Panc1 (cell line): ENCODE measurements around the gene UGT1A3. TPM values are rescaled to one million over a fixed set of nuclear protein-coding genes. Genes with fewer than 3 reads are reported as not detected.

ENCODE experiments used
- ATAC-seq: fragments of 200-7000 bp; cut with Tn5 transposase; 2 replicates; pipeline ENCODE4 v1.9.1; 2020; ENCODE audit warnings: mild to moderate bottlenecking, moderate library complexity
- BruUV-seq: library from RNA; stranded (reverse); fragments of 400-500 nt; replicated peaks from 2 replicates; lab custom pipeline; 2021; lab: Mats Ljungman, UMichigan
- CTCF ChIA-PET: fragments of 300-600 bp; sonication (Branson Sonifier 250); formaldehyde crosslinking; loops from one replicate; lab custom pipeline; 2022; ENCODE audit warnings: antibody characterized with exemption; lab: Charles Lee
- POLR2A ChIA-PET: fragments of 300-600 bp; sonication (Branson Sonifier 250); formaldehyde crosslinking; loops from one replicate; lab custom pipeline; 2022; ENCODE audit warnings: antibody characterized with exemption; lab: Charles Lee
- DNase-seq: peaks from one replicate; pipeline ENCODE4 v3.0.0-alpha.2; 2010; ENCODE audit warnings: low read depth, low spot score
- H3K27ac ChIP-seq: 2 replicates; pipeline ENCODE4 v1.5.1; 2011; ENCODE audit warnings: mild to moderate bottlenecking, low read length, inconsistent platforms
- H3K27me3 ChIP-seq: fragments of 200-500 bp; sonication (Bioruptor generic); 2 replicates; pipeline ENCODE4 v1.6.0; 2014; ENCODE audit warnings: low read length, inconsistent platforms; ENCODE audit not compliant: control insufficient read depth, insufficient read depth
- H3K36me3 ChIP-seq: fragments of 200-500 bp; sonication (Bioruptor generic); 2 replicates; pipeline ENCODE4 v1.5.1; 2014; ENCODE audit warnings: inconsistent platforms, mild to moderate bottlenecking, low read length, moderate library complexity; ENCODE audit not compliant: control insufficient read depth, insufficient read depth
- H3K4me1 ChIP-seq: 2 replicates; pipeline ENCODE4 v1.5.1; 2011; ENCODE audit warnings: inconsistent platforms, mild to moderate bottlenecking, low read length, moderate library complexity; ENCODE audit not compliant: control insufficient read depth, insufficient read depth
- H3K4me3 ChIP-seq, 2 experiments: 2 replicates each; pipeline ENCODE4 v1.5.1; 2011 to 2012; ENCODE audit warnings: low read depth in 2 of 2, low read length in 2 of 2, mild to moderate bottlenecking in 2 of 2, inconsistent platforms in 1 of 2, moderate library complexity in 1 of 2
- H3K9me3 ChIP-seq: fragments of 200-500 bp; sonication (Bioruptor generic); 2 replicates; pipeline ENCODE4 v1.5.1; 2014; ENCODE audit warnings: low read depth, mild to moderate bottlenecking, inconsistent platforms, low read length, moderate library complexity; ENCODE audit not compliant: control insufficient read depth, insufficient read depth
- POLR2AphosphoS5 ChIP-seq: IDR thresholded peaks from 2 replicates; pipeline ENCODE4 v1.6.1; 2012; ENCODE audit warnings: mild to moderate bottlenecking, low read depth, low read length, moderate library complexity
- SIN3A ChIP-seq: IDR thresholded peaks from 2 replicates; pipeline ENCODE4 v1.6.1; 2012; ENCODE audit warnings: low read depth, mild to moderate bottlenecking, low read length, moderate library complexity, borderline replicate concordance; ENCODE audit not compliant: insufficient read depth
- TCF7L2 ChIP-seq: IDR thresholded peaks from 2 replicates; pipeline ENCODE4 v1.6.1; 2011; ENCODE audit warnings: mild to moderate bottlenecking, low read depth, low read length, inconsistent platforms
- in situ Hi-C: cut with HindIII; loops from 2 replicates; pipeline ENCODE4 v1.10.0; 2016; ENCODE audit warnings: low sequenced_read_pairs, low pct_unique_long_range_greater_than_20kb
- intact Hi-C: fragments of 100-400 bp; cut with micrococcal nuclease; formaldehyde crosslinking; loops from one replicate; pipeline ENCODE4 v1.10.0; 2022; ENCODE audit not compliant: unreplicated experiment
- total RNA-seq: library from RNA; stranded (reverse); gene quantifications from one replicate; pipeline ENCODE4 v1.2.1, GENCODE V29; 2021; ENCODE audit not compliant: unreplicated experiment
- TF ChIP-seq, protein P1 (sequence below): fragments of 450-650 bp; IDR thresholded peaks from 2 replicates; pipeline ENCODE4 v1.5.1; 2017; ENCODE audit warnings: mild to moderate bottlenecking
- TF ChIP-seq, protein P2 (sequence below), 2 experiments: IDR thresholded peaks; 2 replicates each; pipeline ENCODE4 v1.6.1; 2011 to 2012; ENCODE audit warnings: low read depth in 2 of 2, control low read depth in 1 of 2, low read length in 1 of 2, mild to moderate bottlenecking in 1 of 2, moderate library complexity in 1 of 2; ENCODE audit not compliant: insufficient read depth in 1 of 2

The UGT1A3 gene
- total RNA-seq, 1 experiment from 2014 or later = not detected

DNA sequence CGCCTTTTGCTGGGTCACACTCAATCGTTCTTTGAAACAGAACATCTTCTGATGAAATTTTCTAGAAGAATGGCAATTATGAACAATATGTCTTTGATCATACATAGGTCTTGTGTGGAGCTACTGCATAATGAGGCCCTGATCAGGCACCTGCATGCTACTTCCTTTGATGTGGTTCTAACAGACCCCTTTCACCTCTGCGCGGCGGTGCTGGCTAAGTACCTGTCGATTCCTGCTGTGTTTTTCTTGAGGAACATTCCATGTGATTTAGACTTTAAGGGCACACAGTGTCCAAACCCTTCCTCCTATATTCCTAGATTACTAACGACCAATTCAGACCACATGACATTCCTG is 15.6 kb upstream of the UGT1A3 start:
- DNase-seq (no peak), ATAC-seq (no peak)
- ChIA-PET POLR2A (no interaction called here), CTCF (no interaction called here)
- intact Hi-C loops = no loop called here
- no peak overlapping the region for H3K27ac ChIP-seq
- in situ Hi-C loops = no loop called here
- H3K36me3 ChIP-seq = no peaks in the 10 kb centered on the region
- H3K9me3 ChIP-seq = no peaks in the 10 kb centered on the region
- no peak overlapping the region for H3K4me3 ChIP-seq
- TF ChIP-seq POLR2AphosphoS5 (no peak), TCF7L2 (no peak), SIN3A (no peak)
- TF ChIP-seq, protein P1, sequence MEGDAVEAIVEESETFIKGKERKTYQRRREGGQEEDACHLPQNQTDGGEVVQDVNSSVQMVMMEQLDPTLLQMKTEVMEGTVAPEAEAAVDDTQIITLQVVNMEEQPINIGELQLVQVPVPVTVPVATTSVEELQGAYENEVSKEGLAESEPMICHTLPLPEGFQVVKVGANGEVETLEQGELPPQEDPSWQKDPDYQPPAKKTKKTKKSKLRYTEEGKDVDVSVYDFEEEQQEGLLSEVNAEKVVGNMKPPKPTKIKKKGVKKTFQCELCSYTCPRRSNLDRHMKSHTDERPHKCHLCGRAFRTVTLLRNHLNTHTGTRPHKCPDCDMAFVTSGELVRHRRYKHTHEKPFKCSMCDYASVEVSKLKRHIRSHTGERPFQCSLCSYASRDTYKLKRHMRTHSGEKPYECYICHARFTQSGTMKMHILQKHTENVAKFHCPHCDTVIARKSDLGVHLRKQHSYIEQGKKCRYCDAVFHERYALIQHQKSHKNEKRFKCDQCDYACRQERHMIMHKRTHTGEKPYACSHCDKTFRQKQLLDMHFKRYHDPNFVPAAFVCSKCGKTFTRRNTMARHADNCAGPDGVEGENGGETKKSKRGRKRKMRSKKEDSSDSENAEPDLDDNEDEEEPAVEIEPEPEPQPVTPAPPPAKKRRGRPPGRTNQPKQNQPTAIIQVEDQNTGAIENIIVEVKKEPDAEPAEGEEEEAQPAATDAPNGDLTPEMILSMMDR = no peak
- TF ChIP-seq, protein P2, sequence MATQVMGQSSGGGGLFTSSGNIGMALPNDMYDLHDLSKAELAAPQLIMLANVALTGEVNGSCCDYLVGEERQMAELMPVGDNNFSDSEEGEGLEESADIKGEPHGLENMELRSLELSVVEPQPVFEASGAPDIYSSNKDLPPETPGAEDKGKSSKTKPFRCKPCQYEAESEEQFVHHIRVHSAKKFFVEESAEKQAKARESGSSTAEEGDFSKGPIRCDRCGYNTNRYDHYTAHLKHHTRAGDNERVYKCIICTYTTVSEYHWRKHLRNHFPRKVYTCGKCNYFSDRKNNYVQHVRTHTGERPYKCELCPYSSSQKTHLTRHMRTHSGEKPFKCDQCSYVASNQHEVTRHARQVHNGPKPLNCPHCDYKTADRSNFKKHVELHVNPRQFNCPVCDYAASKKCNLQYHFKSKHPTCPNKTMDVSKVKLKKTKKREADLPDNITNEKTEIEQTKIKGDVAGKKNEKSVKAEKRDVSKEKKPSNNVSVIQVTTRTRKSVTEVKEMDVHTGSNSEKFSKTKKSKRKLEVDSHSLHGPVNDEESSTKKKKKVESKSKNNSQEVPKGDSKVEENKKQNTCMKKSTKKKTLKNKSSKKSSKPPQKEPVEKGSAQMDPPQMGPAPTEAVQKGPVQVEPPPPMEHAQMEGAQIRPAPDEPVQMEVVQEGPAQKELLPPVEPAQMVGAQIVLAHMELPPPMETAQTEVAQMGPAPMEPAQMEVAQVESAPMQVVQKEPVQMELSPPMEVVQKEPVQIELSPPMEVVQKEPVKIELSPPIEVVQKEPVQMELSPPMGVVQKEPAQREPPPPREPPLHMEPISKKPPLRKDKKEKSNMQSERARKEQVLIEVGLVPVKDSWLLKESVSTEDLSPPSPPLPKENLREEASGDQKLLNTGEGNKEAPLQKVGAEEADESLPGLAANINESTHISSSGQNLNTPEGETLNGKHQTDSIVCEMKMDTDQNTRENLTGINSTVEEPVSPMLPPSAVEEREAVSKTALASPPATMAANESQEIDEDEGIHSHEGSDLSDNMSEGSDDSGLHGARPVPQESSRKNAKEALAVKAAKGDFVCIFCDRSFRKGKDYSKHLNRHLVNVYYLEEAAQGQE (IDR thresholded peaks at IDR 0.05; ENCODE audit: insufficient read depth in 1 of 2, low read depth in 2 of 2, low read length in 1 of 2) = no peak
- no peaks in the 10 kb centered on the region for H3K27me3 ChIP-seq
- no TSS peak for BruUV-seq
- H3K4me1 ChIP-seq = no peaks in the 10 kb centered on the region; the same call in 1 of the 2 replicates

DNA sequence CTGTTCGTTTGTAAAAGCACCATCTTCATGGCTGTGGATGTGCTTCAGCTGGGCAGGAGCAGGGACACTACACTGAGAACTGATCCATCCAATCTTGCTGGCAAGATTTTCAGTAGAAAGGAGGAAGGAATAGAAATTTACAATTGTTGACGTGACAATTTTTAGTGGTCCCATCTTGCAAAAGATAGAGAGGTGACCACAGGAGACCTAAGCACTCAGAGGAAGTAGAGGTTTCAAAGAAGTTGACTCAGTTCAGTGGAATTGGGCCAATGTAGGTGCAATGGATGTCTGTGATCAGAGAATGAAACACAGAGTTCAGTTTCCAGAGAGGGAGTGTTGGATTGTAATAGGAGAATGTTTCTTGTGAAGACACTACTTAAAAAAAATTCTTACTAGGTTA is 14.7 kb upstream of the UGT1A3 start:
- no peak for TF ChIP-seq POLR2AphosphoS5
- no peak for TF ChIP-seq TCF7L2
- TF ChIP-seq, protein P2 (IDR thresholded peaks at IDR 0.05; ENCODE audit: insufficient read depth in 1 of 2, low read depth in 2 of 2, low read length in 1 of 2) = no peak
- TF ChIP-seq, protein P1 = no peak
- TF ChIP-seq SIN3A = no peak
- intact Hi-C loops (no loop called here), in situ Hi-C loops (no loop called here)
- H3K27me3 ChIP-seq = no peaks in the 10 kb centered on the region
- ChIA-PET POLR2A (no interaction called here), CTCF (no interaction called here)
- no TSS peak for BruUV-seq
- H3K27ac ChIP-seq = no peak overlapping the region
- H3K36me3 ChIP-seq = no peaks in the 10 kb centered on the region
- no peaks in the 10 kb centered on the region; the same call in 1 of the 2 replicates for H3K4me1 ChIP-seq
- DNase-seq (no peak), ATAC-seq (no peak)
- H3K4me3 ChIP-seq = no peak overlapping the region
- H3K9me3 ChIP-seq = no peaks in the 10 kb centered on the region
